ENCODE results near the gene FAM149B1. TPM values are rescaled to one million over a fixed set of nuclear protein-coding genes. Genes with fewer than 3 reads are reported as not detected.

FAM149B1 gene
- total RNA-seq, 1 experiment from 2014 or later = 22.8 TPM

GRCh38 chr10:73225518-73225917 lies 57.6 kb downstream of the FAM149B1 start:
- Mint-ChIP-seq H3K4me3 (ENCODE audit: unreplicated experiment) (no peak overlapping the region), H3K4me1 (ENCODE audit: insufficient read depth, unreplicated experiment) (no peaks in the 10 kb centered on the region), H3K9me3 (ENCODE audit: unreplicated experiment) (no peaks in the 10 kb centered on the region), H3K27ac (ENCODE audit: low read depth, unreplicated experiment) (no peak overlapping the region), H3K36me3 (ENCODE audit: insufficient read depth, unreplicated experiment) (peaks cover 18% of the 10 kb centered on the region), H3K27me3 (ENCODE audit: insufficient read depth, unreplicated experiment) (no peaks in the 10 kb centered on the region)
- BruUV-seq (replicated peaks) = no TSS peak
- peak; percentile 14 for DNase-seq (ENCODE audit: unreplicated experiment)
- POLR2A ChIA-PET = interaction anchor here (0.6 to 1.7 kb wide), 4 partner anchors 13 to 1751 kb away, joined by 3 to 8 read pairs (median 6); no protein-coding TSS in a partner anchor
- CTCF ChIA-PET = interaction anchor here (0.6 to 0.7 kb wide), 2 partner anchors 15 to 81 kb away, joined by 3 read pairs; no protein-coding TSS in a partner anchor
- intact Hi-C loops (cut with micrococcal nuclease) = no loop called here
- TF ChIP-seq CTCF (IDR thresholded peaks at IDR 0.05; ENCODE audit: unreplicated experiment) = no peak

- TF ChIP-seq CTCF (IDR thresholded peaks at IDR 0.05; ENCODE audit: unreplicated experiment) = no peak
- DNase-seq (ENCODE audit: unreplicated experiment) = no peak
- CTCF ChIA-PET = interaction anchor here (0.6 kb wide), 1 partner anchor 18 kb away, joined by 4 read pairs; no protein-coding TSS in a partner anchor
- no peak overlapping the region for H3K4me3 Mint-ChIP-seq (ENCODE audit: unreplicated experiment)
- no peaks in the 10 kb centered on the region for H3K4me1 Mint-ChIP-seq (ENCODE audit: insufficient read depth, unreplicated experiment)
- H3K27ac Mint-ChIP-seq (ENCODE audit: low read depth, unreplicated experiment) = no peak overlapping the region
- no peaks in the 10 kb centered on the region for H3K27me3 Mint-ChIP-seq (ENCODE audit: insufficient read depth, unreplicated experiment)
- H3K9me3 Mint-ChIP-seq (ENCODE audit: unreplicated experiment) = no peaks in the 10 kb centered on the region
- peaks cover 22% of the 10 kb centered on the region for H3K36me3 Mint-ChIP-seq (ENCODE audit: insufficient read depth, unreplicated experiment)
- intact Hi-C loops (cut with micrococcal nuclease) = no loop called here
- POLR2A ChIA-PET = interaction anchor here (1.7 kb wide), 1 partner anchor 27 kb away, joined by 8 read pairs; no protein-coding TSS in a partner anchor
- BruUV-seq (replicated peaks) = no TSS peak
Measured at GRCh38 chr10:73226663-73227062, 58.7 kb downstream of the FAM149B1 start.

- no peak overlapping the region for H3K27ac Mint-ChIP-seq (ENCODE audit: low read depth, unreplicated experiment)
- no peaks in the 10 kb centered on the region for H3K4me1 Mint-ChIP-seq (ENCODE audit: insufficient read depth, unreplicated experiment)
- CTCF ChIA-PET = no interaction called here
- peak; percentile 10 for DNase-seq (ENCODE audit: unreplicated experiment)
- no TSS peak for BruUV-seq (replicated peaks)
- H3K27me3 Mint-ChIP-seq (ENCODE audit: insufficient read depth, unreplicated experiment) = no peaks in the 10 kb centered on the region
- H3K4me3 Mint-ChIP-seq (ENCODE audit: unreplicated experiment) = no peak overlapping the region
- no peak for TF ChIP-seq CTCF (IDR thresholded peaks at IDR 0.05; ENCODE audit: unreplicated experiment)
- POLR2A ChIA-PET = interaction anchor here (1.6 kb wide), 1 partner anchor 10 kb away, joined by 5 read pairs; no protein-coding TSS in a partner anchor
- H3K9me3 Mint-ChIP-seq (ENCODE audit: unreplicated experiment) = no peaks in the 10 kb centered on the region
- H3K36me3 Mint-ChIP-seq (ENCODE audit: insufficient read depth, unreplicated experiment) = peaks cover 31% of the 10 kb centered on the region
- intact Hi-C loops (cut with micrococcal nuclease) = no loop called here
Measured at GRCh38 chr10:73228247-73228646, 60.3 kb downstream of the FAM149B1 start.

- H3K4me3 Mint-ChIP-seq (ENCODE audit: unreplicated experiment) = no peak overlapping the region
- BruUV-seq (replicated peaks) = no TSS peak
- H3K36me3 Mint-ChIP-seq (ENCODE audit: insufficient read depth, unreplicated experiment) = peaks cover 41% of the 10 kb centered on the region
- H3K27me3 Mint-ChIP-seq (ENCODE audit: insufficient read depth, unreplicated experiment) = no peaks in the 10 kb centered on the region
- intact Hi-C loops (cut with micrococcal nuclease) = no loop called here
- ChIA-PET POLR2A (interaction anchor here (0.8 to 1.6 kb wide), 2 partner anchors 8 to 18 kb away, joined by 4 to 5 read pairs; partner anchors contain the start of gene DNAJC9), CTCF (interaction anchor here (1.3 kb wide), 1 partner anchor 10 kb away, joined by 4 read pairs; no protein-coding TSS in a partner anchor)
- no peak for TF ChIP-seq CTCF (IDR thresholded peaks at IDR 0.05; ENCODE audit: unreplicated experiment)
- no peak for DNase-seq (ENCODE audit: unreplicated experiment)
- H3K9me3 Mint-ChIP-seq (ENCODE audit: unreplicated experiment) = no peaks in the 10 kb centered on the region
- H3K4me1 Mint-ChIP-seq (ENCODE audit: insufficient read depth, unreplicated experiment) = no peaks in the 10 kb centered on the region
- no peak overlapping the region for H3K27ac Mint-ChIP-seq (ENCODE audit: low read depth, unreplicated experiment)
Measured at GRCh38 chr10:73229567-73229966, 61.6 kb downstream of the FAM149B1 start.

All from MCF 10A (cell line).